ENCODE results near the gene OLFM1. TPM values are rescaled to one million over a fixed set of nuclear protein-coding genes. Genes with fewer than 3 reads are reported as not detected.
"Not testable (repeated sequence)": the region's sequence is repeated elsewhere in the genome, so short reads cannot be mapped to it uniquely, and the experiment has no call there.

Gene OLFM1
- total RNA-seq, 1 experiment from 2014 or later = 3.5 TPM

DNA sequence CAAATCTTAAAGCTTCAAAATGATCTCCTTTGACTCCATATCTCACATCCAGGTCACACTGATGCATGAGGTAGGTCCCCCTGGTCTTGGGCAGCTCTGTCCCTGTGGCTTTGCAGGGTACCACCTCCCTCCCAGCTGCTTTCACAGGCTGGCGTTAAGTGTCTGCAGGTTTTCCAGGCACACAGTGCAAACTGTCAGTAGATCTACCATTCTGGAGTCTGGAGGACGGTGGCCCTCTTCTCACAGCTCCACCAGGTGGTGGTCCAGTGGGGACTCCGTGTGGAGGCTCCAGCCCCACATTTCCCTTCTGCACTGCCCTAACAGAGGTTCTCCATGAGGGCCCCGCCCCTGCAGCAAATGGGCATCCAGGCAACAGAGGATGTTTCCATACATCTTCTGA lies 24.0 kb upstream of the OLFM1 start:
- ATAC-seq; CTCF ChIA-PET; H3K4me3 ChIP-seq (replicated peaks in 1 of 2; ENCODE audit: low read depth in 1 of 2, low read length in 2 of 2); DNase-seq (ENCODE audit: low read depth, low spot score); intact Hi-C loops (cut with micrococcal nuclease); H3K4me1 ChIP-seq (ENCODE audit: control insufficient read depth in 1 of 2, insufficient read depth in 2 of 2, low read length in 2 of 2); H3K9me3 ChIP-seq (ENCODE audit: control insufficient read depth in 1 of 2, insufficient read depth in 1 of 2, low read depth in 1 of 2, low read length in 2 of 2); RAD21 ChIA-PET (ENCODE audit: low non-redundant PET in 1 of 2, low total read pairs in 2 of 2, uncharacterized antibody in 2 of 2, unreplicated experiment in 2 of 2); H3K27ac ChIP-seq (ENCODE audit: low read depth, low read length); H4K20me1 ChIP-seq (ENCODE audit: insufficient read depth); H2AFZ ChIP-seq (ENCODE audit: low read depth, low read length, poor library complexity, severe bottlenecking); BruUV-seq (replicated peaks); POLR2A ChIA-PET; H3K79me2 ChIP-seq (ENCODE audit: insufficient read depth, low read length); H3K9ac ChIP-seq (ENCODE audit: low read length); H3K36me3 ChIP-seq (ENCODE audit: control insufficient read depth in 1 of 2, insufficient read depth in 2 of 2, low read length in 2 of 2); H3K9me2 ChIP-seq (ENCODE audit: insufficient read depth); H3K4me2 ChIP-seq (ENCODE audit: low read length): not testable (repeated sequence)
- peaks cover 31% of the 10 kb centered on the region for H3K27me3 ChIP-seq (ENCODE audit: insufficient read depth, low read length)

DNA sequence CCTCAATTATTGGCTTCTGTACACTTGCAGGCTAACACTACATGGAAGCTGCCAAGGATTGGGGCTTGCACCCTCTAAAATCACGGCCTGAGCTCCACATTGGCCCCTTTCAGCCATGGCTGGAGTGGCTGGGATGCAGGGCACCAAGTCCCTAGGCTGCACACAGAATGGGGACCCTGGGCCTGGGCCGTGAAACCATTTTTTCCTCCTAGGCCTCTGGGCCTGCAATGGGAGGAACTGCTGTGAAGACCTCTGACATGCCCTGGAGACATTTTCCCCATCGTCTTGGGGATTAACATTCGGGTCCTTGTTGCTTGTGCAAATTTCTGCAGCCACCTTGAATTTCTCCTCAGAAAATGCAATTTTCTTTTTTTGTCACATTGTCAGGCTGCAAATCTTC lies 23.6 kb upstream of the OLFM1 start:
- RAD21 ChIA-PET (ENCODE audit: low non-redundant PET in 1 of 2, low total read pairs in 2 of 2, uncharacterized antibody in 2 of 2, unreplicated experiment in 2 of 2); intact Hi-C loops (cut with micrococcal nuclease); H3K9me2 ChIP-seq (ENCODE audit: insufficient read depth); ATAC-seq; H4K20me1 ChIP-seq (ENCODE audit: insufficient read depth); H3K36me3 ChIP-seq (ENCODE audit: control insufficient read depth in 1 of 2, insufficient read depth in 2 of 2, low read length in 2 of 2); H3K4me2 ChIP-seq (ENCODE audit: low read length); DNase-seq (ENCODE audit: low read depth, low spot score); H2AFZ ChIP-seq (ENCODE audit: low read depth, low read length, poor library complexity, severe bottlenecking); H3K9me3 ChIP-seq (ENCODE audit: control insufficient read depth in 1 of 2, insufficient read depth in 1 of 2, low read depth in 1 of 2, low read length in 2 of 2); CTCF ChIA-PET; H3K27ac ChIP-seq (ENCODE audit: low read depth, low read length); H3K4me3 ChIP-seq (replicated peaks in 1 of 2; ENCODE audit: low read depth in 1 of 2, low read length in 2 of 2); H3K9ac ChIP-seq (ENCODE audit: low read length); POLR2A ChIA-PET; H3K4me1 ChIP-seq (ENCODE audit: control insufficient read depth in 1 of 2, insufficient read depth in 2 of 2, low read length in 2 of 2); H3K79me2 ChIP-seq (ENCODE audit: insufficient read depth, low read length); BruUV-seq (replicated peaks): not testable (repeated sequence)
- peaks cover 27% of the 10 kb centered on the region for H3K27me3 ChIP-seq (ENCODE audit: insufficient read depth, low read length)

DNA sequence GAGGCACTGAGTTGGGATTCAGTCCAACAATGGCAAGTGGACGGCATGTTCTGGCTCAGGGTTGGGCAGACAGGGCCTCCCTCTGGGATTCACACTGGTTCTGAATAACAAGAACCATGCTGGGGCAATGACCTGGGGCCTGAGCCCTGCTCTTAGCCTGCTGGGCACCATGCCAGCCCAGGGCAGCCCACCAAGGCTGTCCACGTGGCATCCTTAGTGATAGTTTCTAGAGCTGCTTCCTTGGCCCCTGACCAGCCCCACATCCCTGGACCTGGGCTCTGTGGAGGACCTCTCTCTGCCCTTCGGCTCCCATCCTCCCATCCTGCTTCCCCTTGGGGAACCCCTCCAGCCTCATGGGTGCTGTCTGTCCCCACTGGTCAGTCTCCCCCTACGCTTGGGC lies 22.3 kb upstream of the OLFM1 start:
- RAD21 ChIA-PET (ENCODE audit: low non-redundant PET in 1 of 2, low total read pairs in 2 of 2, uncharacterized antibody in 2 of 2, unreplicated experiment in 2 of 2) = no interaction called here
- H3K9ac ChIP-seq (ENCODE audit: low read length) = no peak overlapping the region
- no peak overlapping the region for H3K4me3 ChIP-seq (replicated peaks in 1 of 2; ENCODE audit: low read depth in 1 of 2, low read length in 2 of 2)
- intact Hi-C loops (cut with micrococcal nuclease) = no loop called here
- H2AFZ ChIP-seq (ENCODE audit: low read depth, low read length, poor library complexity, severe bottlenecking) = no peak overlapping the region
- H3K4me2 ChIP-seq (ENCODE audit: low read length) = no peak overlapping the region
- ATAC-seq = no peak
- TF ChIP-seq, protein P1, sequence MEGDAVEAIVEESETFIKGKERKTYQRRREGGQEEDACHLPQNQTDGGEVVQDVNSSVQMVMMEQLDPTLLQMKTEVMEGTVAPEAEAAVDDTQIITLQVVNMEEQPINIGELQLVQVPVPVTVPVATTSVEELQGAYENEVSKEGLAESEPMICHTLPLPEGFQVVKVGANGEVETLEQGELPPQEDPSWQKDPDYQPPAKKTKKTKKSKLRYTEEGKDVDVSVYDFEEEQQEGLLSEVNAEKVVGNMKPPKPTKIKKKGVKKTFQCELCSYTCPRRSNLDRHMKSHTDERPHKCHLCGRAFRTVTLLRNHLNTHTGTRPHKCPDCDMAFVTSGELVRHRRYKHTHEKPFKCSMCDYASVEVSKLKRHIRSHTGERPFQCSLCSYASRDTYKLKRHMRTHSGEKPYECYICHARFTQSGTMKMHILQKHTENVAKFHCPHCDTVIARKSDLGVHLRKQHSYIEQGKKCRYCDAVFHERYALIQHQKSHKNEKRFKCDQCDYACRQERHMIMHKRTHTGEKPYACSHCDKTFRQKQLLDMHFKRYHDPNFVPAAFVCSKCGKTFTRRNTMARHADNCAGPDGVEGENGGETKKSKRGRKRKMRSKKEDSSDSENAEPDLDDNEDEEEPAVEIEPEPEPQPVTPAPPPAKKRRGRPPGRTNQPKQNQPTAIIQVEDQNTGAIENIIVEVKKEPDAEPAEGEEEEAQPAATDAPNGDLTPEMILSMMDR (IDR thresholded peaks at IDR 0.05 in 2 of 3, conservative IDR thresholded peaks at IDR 0.05 in 1 of 3; ENCODE audit: borderline replicate concordance in 1 of 3, insufficient read depth in 1 of 3, low read depth in 2 of 3, low read length in 2 of 3) = no peak
- no peak for TF ChIP-seq ELF1 (IDR thresholded peaks at IDR 0.05; ENCODE audit: borderline replicate concordance, low read depth)
- TF ChIP-seq YY1 (IDR thresholded peaks at IDR 0.05; ENCODE audit: extremely low read depth, insufficient replicate concordance, low read depth, low read length) = no peak
- TF ChIP-seq RAD21 (IDR thresholded peaks at IDR 0.05; ENCODE audit: low read depth) = no peak
- TF ChIP-seq ZNF274 (IDR thresholded peaks at IDR 0.05; ENCODE audit: low read depth, low read length) = no peak
- TF ChIP-seq EZH2phosphoT487 (IDR thresholded peaks at IDR 0.05; ENCODE audit: borderline replicate concordance) = no peak
- no peak for TF ChIP-seq SIN3A (IDR thresholded peaks at IDR 0.05; ENCODE audit: low read depth)
- TF ChIP-seq, protein P2, sequence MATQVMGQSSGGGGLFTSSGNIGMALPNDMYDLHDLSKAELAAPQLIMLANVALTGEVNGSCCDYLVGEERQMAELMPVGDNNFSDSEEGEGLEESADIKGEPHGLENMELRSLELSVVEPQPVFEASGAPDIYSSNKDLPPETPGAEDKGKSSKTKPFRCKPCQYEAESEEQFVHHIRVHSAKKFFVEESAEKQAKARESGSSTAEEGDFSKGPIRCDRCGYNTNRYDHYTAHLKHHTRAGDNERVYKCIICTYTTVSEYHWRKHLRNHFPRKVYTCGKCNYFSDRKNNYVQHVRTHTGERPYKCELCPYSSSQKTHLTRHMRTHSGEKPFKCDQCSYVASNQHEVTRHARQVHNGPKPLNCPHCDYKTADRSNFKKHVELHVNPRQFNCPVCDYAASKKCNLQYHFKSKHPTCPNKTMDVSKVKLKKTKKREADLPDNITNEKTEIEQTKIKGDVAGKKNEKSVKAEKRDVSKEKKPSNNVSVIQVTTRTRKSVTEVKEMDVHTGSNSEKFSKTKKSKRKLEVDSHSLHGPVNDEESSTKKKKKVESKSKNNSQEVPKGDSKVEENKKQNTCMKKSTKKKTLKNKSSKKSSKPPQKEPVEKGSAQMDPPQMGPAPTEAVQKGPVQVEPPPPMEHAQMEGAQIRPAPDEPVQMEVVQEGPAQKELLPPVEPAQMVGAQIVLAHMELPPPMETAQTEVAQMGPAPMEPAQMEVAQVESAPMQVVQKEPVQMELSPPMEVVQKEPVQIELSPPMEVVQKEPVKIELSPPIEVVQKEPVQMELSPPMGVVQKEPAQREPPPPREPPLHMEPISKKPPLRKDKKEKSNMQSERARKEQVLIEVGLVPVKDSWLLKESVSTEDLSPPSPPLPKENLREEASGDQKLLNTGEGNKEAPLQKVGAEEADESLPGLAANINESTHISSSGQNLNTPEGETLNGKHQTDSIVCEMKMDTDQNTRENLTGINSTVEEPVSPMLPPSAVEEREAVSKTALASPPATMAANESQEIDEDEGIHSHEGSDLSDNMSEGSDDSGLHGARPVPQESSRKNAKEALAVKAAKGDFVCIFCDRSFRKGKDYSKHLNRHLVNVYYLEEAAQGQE (IDR thresholded peaks at IDR 0.05; ENCODE audit: low read depth) = no peak
- H3K27me3 ChIP-seq (ENCODE audit: insufficient read depth, low read length) = peaks cover 22% of the 10 kb centered on the region
- H3K9me3 ChIP-seq (ENCODE audit: control insufficient read depth in 1 of 2, insufficient read depth in 1 of 2, low read depth in 1 of 2, low read length in 2 of 2) = no peaks in the 10 kb centered on the region
- H4K20me1 ChIP-seq (ENCODE audit: insufficient read depth) = no peaks in the 10 kb centered on the region
- DNase-seq (ENCODE audit: low read depth, low spot score) = no peak
- H3K27ac ChIP-seq (ENCODE audit: low read depth, low read length) = no peak overlapping the region
- H3K4me1 ChIP-seq (ENCODE audit: control insufficient read depth in 1 of 2, insufficient read depth in 2 of 2, low read length in 2 of 2) = no peaks in the 10 kb centered on the region
- no peaks in the 10 kb centered on the region for H3K9me2 ChIP-seq (ENCODE audit: insufficient read depth)
- no peaks in the 10 kb centered on the region for H3K79me2 ChIP-seq (ENCODE audit: insufficient read depth, low read length)
- no TSS peak for BruUV-seq (replicated peaks)
- POLR2A ChIA-PET = no interaction called here
- no peaks in the 10 kb centered on the region for H3K36me3 ChIP-seq (ENCODE audit: control insufficient read depth in 1 of 2, insufficient read depth in 2 of 2, low read length in 2 of 2)
- CTCF ChIA-PET = no interaction called here
